Common myeloid progenitor, CD34-positive (primary cell): Measurements from ENCODE around the gene LRRK2.
"Not testable (repeated sequence)": the region's sequence is repeated elsewhere in the genome, so short reads cannot be mapped to it uniquely, and the experiment has no call there.

Source experiments
- CTCF ChIA-PET: fragments of 350-600 bp; sonication (Branson Sonifier 250); formaldehyde crosslinking; loops from one replicate; lab custom pipeline; 2021; ENCODE audit warnings: antibody characterized with exemption; lab: Charles Lee
- POLR2A ChIA-PET: fragments of 350-600 bp; sonication (Branson Sonifier 250); formaldehyde crosslinking; loops from one replicate; lab custom pipeline; 2021; ENCODE audit warnings: antibody characterized with exemption; lab: Charles Lee
- DNase-seq, 3 donors: peaks; one replicate each; pipeline versions ENCODE4 v3.0.0 to v3.0.0-alpha.2; 2013
- H3K27ac ChIP-seq, 2 experiments: 1 replicate in 1 of 2; 2 replicates in 1 of 2; pipeline ENCODE4 v1.7.0; 2013; ENCODE audit warnings: inconsistent platforms in 2 of 2, low read length in 2 of 2, mild to moderate bottlenecking in 2 of 2, low read depth in 1 of 2, moderate library complexity in 1 of 2; ENCODE audit not compliant: severe bottlenecking in 2 of 2, insufficient read depth in 1 of 2, poor library complexity in 1 of 2
- H3K27me3 ChIP-seq, 5 experiments: replicated peaks in 2 of 5; 1 replicate in 3 of 5; 2 replicates in 2 of 5; pipeline versions ENCODE4 v1.6.1 to v1.7.0; 2013; ENCODE audit warnings: low read length in 4 of 5, mild to moderate bottlenecking in 2 of 5, moderate library complexity in 2 of 5, inconsistent platforms in 1 of 5; ENCODE audit not compliant: insufficient read depth in 5 of 5, control insufficient read depth in 4 of 5
- H3K36me3 ChIP-seq, 4 experiments: 1 replicate in 2 of 4; 2 replicates in 2 of 4; pipeline versions ENCODE4 v1.6.1 to v1.7.0; 2013; ENCODE audit warnings: low read length in 3 of 4, control low read depth in 1 of 4, mild to moderate bottlenecking in 1 of 4; ENCODE audit not compliant: control insufficient read depth in 4 of 4, insufficient read depth in 4 of 4
- H3K4me1 ChIP-seq, 4 experiments: 1 replicate in 3 of 4; 2 replicates in 1 of 4; pipeline versions ENCODE4 v1.6.1 to v1.7.1; 2013; ENCODE audit warnings: low read length in 3 of 4, mild to moderate bottlenecking in 3 of 4, control low read depth in 1 of 4, inconsistent platforms in 1 of 4, moderate library complexity in 1 of 4; ENCODE audit not compliant: control insufficient read depth in 4 of 4, insufficient read depth in 4 of 4; ENCODE audit errors: control extremely low read depth in 1 of 4
- H3K4me3 ChIP-seq, 7 experiments: 1 replicate in 4 of 7; 2 replicates in 3 of 7; pipeline versions ENCODE4 v1.5.1 to v1.7.0; 2013; ENCODE audit warnings: mild to moderate bottlenecking in 7 of 7, low read length in 6 of 7, moderate library complexity in 6 of 7, inconsistent platforms in 2 of 7, low read depth in 2 of 7, control low read depth in 1 of 7; ENCODE audit not compliant: insufficient read depth in 4 of 7, control insufficient read depth in 1 of 7; ENCODE audit errors: extremely low read depth in 1 of 7
- H3K9me3 ChIP-seq, 5 experiments: 1 replicate in 4 of 5; 2 replicates in 1 of 5; pipeline versions ENCODE4 v1.6.1 to v1.7.1; 2013; ENCODE audit warnings: low read length in 4 of 5, mild to moderate bottlenecking in 2 of 5, inconsistent platforms in 1 of 5, low read depth in 1 of 5, moderate library complexity in 1 of 5; ENCODE audit not compliant: control insufficient read depth in 4 of 5, insufficient read depth in 2 of 5; ENCODE audit errors: control extremely low read depth in 1 of 5
- WGBS: methylation state at CpG from one replicate; pipeline ENCODE4 v1.1.5; 2013; ENCODE audit not compliant: insufficient coverage; 5-methylcytosine and 5-hydroxymethylcytosine counted together

The LRRK2 gene

DNA sequence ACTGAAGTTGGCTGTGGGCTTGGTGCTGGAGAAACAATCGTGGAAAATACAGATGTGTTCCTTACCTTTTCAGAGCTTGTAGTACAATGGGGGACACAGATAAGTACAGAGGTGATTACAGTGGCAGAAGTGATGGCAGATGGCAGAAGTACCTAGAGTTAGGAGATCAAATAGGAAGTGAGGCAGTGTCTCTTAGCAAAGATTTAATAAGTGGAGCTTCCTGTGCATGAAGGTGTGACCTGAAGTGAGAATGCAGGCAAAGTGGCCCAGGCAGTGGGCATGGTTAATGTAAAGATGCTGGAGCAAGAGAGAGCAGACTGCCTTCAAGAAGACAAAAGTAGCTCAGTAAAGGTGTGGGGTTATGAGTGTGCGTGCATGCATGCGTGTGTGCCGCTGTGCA lies 16.0 kb downstream of the LRRK2 start:
- no peaks in the 10 kb centered on the region for H3K4me1 ChIP-seq
- H3K36me3 ChIP-seq, result no peaks in the 10 kb centered on the region
- H3K4me3 ChIP-seq, result no peak overlapping the region
- CTCF ChIA-PET, result interaction anchor here (0.9 to 1.0 kb wide), 2 partner anchors 48 to 89 kb away, joined by 3 read pairs; no protein-coding TSS in a partner anchor
- DNase-seq, result no peak
- H3K27me3 ChIP-seq, result no peaks in the 10 kb centered on the region
- H3K9me3 ChIP-seq, result no peaks in the 10 kb centered on the region
- no peak overlapping the region for H3K27ac ChIP-seq
- POLR2A ChIA-PET, result no interaction called here
- 95% methylated on average over 4 of the region's 4 CpGs for WGBS

DNA sequence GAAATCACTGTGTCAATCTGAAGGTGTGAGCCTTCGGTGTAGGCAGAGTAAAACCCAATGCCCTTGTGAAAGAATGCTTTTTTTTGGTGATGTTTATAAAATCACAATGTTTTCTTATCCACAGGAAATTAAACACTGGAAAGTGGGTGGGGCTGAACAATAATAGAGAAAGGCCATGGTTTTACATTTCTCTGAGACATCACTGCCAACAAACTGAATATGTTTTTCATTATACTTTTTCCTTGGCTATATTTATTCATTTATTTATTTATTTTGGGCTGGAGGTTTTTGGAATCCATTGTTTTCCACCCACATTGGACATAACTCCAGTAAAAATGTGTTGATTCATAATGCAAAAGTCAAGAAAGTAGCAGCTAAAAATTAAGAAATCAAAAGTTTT lies 16.9 kb downstream of the LRRK2 start:
- no peaks in the 10 kb centered on the region for H3K27me3 ChIP-seq
- no peak overlapping the region for H3K27ac ChIP-seq
- H3K4me3 ChIP-seq, result no peak overlapping the region
- WGBS, result no CpG with 5 or more reads among the region's 1 CpG
- DNase-seq, result no peak
- no peaks in the 10 kb centered on the region for H3K36me3 ChIP-seq
- no peaks in the 10 kb centered on the region for H3K9me3 ChIP-seq
- POLR2A ChIA-PET, result no interaction called here
- H3K4me1 ChIP-seq, result no peaks in the 10 kb centered on the region
- CTCF ChIA-PET, result no interaction called here

DNA sequence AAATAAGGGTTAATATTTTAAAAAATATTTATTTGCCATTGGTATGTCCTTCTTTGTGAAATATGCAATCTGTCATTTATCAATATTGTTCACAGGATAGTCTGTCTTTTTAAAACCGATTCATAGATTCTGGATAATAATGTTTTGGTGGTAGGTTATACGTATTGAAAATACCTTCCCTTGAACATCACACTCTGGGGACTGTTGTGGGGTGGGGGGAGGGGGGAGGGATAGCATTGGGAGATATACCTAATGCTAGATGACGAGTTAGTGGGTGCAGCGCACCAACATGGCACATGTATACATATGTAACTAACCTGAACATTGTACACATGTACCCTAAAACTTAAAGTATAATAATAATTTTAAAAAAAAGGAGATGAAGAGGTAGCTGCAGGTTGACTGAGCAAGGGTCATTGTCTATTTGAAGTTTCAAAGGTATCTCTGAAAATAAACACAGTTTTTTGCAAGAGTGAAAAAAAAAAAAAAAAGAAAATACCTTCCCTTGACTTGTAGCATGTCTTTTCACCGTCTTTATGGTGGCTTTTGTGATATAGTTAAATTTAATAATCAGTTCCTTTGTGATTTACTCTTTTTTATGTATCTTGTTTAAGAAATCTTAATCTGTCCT lies 19.8 kb downstream of the LRRK2 start:
- POLR2A ChIA-PET, H3K27me3 ChIP-seq, H3K27ac ChIP-seq, DNase-seq, H3K9me3 ChIP-seq, H3K4me1 ChIP-seq, H3K36me3 ChIP-seq, H3K4me3 ChIP-seq, CTCF ChIA-PET: not testable (repeated sequence)
- WGBS, result no CpG with 5 or more reads among the region's 5 CpGs

GRCh38 chr12:40248034-40248433 lies 23.2 kb downstream of the LRRK2 start:
- no peak for DNase-seq
- 100% methylated on average over 1 of the region's 1 CpG for WGBS
- Histone ChIP-seq H3K36me3 (no peaks in the 10 kb centered on the region), H3K27ac (no peak overlapping the region), H3K27me3 (no peaks in the 10 kb centered on the region), H3K9me3 (no peaks in the 10 kb centered on the region), H3K4me1 (no peaks in the 10 kb centered on the region), H3K4me3 (no peak overlapping the region)
- ChIA-PET CTCF (no interaction called here), POLR2A (no interaction called here)

DNA sequence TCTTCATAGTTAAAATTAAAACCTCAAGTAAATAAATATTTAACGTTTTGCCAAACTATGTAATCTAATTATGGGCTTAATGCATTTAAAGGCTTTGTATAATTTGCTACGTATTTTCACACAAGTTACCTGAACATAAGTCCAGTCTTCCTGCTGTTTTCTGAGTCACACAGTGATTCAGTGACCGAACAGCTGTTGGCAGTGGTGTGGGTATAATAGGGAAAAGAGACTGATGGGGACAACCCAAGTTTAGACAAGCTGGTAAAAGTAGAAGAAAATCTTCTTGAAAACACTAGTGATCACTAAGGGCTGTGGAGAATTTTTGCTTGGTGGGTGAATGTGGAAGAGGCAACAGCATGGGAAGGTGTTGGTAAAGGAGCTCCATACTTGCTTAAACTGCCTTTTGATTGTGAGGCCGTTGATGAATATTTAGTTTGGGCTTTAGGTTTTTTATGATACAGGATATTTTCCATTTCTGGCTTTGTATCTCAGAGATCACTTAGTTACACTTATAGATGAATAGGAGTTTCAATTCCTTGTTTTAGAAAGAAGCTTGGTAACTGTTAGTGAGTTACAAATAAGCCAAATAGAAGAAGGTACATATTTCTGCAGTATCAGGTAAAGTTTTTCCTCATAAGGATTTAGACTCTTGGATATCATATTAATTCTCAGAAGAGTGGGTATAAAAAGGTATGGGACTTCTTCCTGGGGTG lies 23.9 kb downstream of the LRRK2 start:
- POLR2A ChIA-PET, result no interaction called here

GRCh38 chr12:40250652-40251051 lies 25.9 kb downstream of the LRRK2 start:
- H3K4me1 ChIP-seq, H3K36me3 ChIP-seq, H3K9me3 ChIP-seq, H3K4me3 ChIP-seq, H3K27ac ChIP-seq, CTCF ChIA-PET, H3K27me3 ChIP-seq, DNase-seq, POLR2A ChIA-PET: not testable (repeated sequence)
- no CpG with 5 or more reads among the region's 3 CpGs for WGBS

More for the DNA sequence above, 23.9 kb downstream of the LRRK2 start:
- 100% methylated on average over 2 of the region's 4 CpGs for WGBS
- no peak for DNase-seq
- no peak overlapping the region for H3K4me3 ChIP-seq
- no peaks in the 10 kb centered on the region for H3K36me3 ChIP-seq
- no peak overlapping the region for H3K27ac ChIP-seq
- no peaks in the 10 kb centered on the region for H3K9me3 ChIP-seq
- H3K27me3 ChIP-seq, result no peaks in the 10 kb centered on the region
- no peaks in the 10 kb centered on the region for H3K4me1 ChIP-seq
- CTCF ChIA-PET, result no interaction called here

DNA sequence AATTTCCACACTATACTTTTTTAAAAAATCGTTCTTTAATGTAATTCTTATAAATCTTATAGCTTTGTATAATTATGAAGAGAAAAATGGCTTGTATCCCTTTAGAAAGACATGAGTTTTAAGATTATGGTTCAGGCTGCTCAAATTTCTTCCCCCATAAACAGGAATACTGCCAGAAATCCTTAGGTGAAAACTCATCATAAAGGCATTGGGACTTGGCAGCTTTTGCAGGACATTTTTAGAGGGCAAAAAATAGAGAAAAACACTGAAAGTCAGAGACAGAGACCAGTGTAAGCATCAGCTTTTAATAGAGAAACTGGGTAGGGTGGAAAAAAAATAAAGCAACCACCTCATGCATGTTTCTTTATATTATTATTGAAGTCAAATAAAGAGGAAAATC lies 29.1 kb downstream of the LRRK2 start:
- no peak overlapping the region for H3K4me3 ChIP-seq
- no peak for DNase-seq
- no peaks in the 10 kb centered on the region for H3K9me3 ChIP-seq
- WGBS, result no CpG with 5 or more reads among the region's 1 CpG
- ChIA-PET POLR2A (no interaction called here), CTCF (no interaction called here)
- no peak overlapping the region for H3K27ac ChIP-seq
- no peaks in the 10 kb centered on the region for H3K27me3 ChIP-seq
- H3K4me1 ChIP-seq, result no peaks in the 10 kb centered on the region
- no peaks in the 10 kb centered on the region for H3K36me3 ChIP-seq
